ENCODE results near the gene FOXK1. TPM values are rescaled to one million over a fixed set of nuclear protein-coding genes. Genes with fewer than 3 reads are reported as not detected.
A peak's percentile ranks its signal among the peaks of the same experiment; 100 is the strongest.
"Not testable (repeated sequence)": the region's sequence is repeated elsewhere in the genome, so short reads cannot be mapped to it uniquely, and the experiment has no call there.

Gene FOXK1
- total RNA-seq, 3 donors from 2014 or later: 30.1 to 48.5 (median 33.4) TPM

GRCh38 chr7:4670791-4671190, 11.3 kb upstream of the FOXK1 start:
- DNase-seq: no peak
- Histone ChIP-seq H3K4me1 (ENCODE audit: low read depth) (no peaks in the 10 kb centered on the region), H3K36me3 (ENCODE audit: low read depth) (no peaks in the 10 kb centered on the region), H3K9me3 (peaks cover 17% of the 10 kb centered on the region), H3K4me3 (no peak overlapping the region)
- TF ChIP-seq, protein P1, sequence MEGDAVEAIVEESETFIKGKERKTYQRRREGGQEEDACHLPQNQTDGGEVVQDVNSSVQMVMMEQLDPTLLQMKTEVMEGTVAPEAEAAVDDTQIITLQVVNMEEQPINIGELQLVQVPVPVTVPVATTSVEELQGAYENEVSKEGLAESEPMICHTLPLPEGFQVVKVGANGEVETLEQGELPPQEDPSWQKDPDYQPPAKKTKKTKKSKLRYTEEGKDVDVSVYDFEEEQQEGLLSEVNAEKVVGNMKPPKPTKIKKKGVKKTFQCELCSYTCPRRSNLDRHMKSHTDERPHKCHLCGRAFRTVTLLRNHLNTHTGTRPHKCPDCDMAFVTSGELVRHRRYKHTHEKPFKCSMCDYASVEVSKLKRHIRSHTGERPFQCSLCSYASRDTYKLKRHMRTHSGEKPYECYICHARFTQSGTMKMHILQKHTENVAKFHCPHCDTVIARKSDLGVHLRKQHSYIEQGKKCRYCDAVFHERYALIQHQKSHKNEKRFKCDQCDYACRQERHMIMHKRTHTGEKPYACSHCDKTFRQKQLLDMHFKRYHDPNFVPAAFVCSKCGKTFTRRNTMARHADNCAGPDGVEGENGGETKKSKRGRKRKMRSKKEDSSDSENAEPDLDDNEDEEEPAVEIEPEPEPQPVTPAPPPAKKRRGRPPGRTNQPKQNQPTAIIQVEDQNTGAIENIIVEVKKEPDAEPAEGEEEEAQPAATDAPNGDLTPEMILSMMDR (IDR thresholded peaks at IDR 0.05): no peak
- intact Hi-C loops (cut with DNase I, micrococcal nuclease): no loop called here
- ATAC-seq: no peak

DNA sequence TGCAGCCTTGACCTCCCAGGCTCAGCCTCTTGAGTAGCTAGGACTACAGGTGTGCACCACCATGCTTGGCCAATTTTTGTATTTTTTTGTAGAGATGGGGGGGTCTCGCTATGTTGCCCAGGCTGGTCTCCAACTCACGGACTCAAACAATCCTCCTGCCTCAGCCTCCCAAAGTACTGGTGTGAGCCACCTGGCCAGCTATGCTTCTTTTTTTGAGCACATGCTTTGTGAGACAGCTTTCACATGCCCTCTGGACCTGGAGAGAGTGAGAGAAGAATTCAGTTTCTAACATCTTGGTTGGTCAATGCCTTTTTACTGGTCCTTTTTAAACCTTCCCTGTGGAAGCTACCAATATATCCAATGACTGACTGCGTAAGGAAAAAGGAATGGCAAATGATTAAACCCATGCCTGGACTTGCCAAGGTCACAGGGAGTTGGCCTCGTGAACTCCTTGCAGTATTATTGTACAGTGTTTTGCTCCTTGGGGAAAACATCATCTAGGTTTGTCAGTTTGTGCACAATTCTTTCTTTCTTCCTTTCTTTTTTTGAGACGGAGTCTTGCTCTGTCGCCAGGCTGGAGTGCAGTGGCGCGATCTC, 6.2 kb upstream of the FOXK1 start:
- intact Hi-C loops (cut with DNase I, micrococcal nuclease): no loop called here
- DNase-seq (no peak), ATAC-seq (peak; percentile 35)

DNA sequence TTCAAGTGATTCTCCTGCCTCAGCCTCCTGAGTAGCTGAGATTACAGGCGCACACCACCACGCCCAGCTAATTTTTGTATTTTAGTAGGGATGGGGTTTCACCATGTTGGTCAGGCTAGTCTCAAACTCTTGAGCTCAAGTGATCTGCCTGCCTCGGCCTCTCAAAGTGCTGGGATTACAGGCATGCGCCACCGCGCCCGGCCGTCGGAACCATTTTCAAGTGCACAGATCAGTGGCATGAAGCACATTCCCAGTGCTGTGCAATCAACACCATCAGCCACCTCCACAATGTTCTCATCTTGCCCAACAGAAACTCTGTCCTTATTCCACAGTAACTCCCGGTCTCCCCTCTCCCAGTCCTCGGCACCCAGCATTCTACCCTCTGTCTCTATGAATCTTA, 4.6 kb upstream of the FOXK1 start:
- H3K4me1 ChIP-seq (ENCODE audit: low read depth); ATAC-seq; H3K4me3 ChIP-seq; DNase-seq; intact Hi-C loops (cut with DNase I, micrococcal nuclease); H3K36me3 ChIP-seq (ENCODE audit: low read depth): not testable (repeated sequence)
- peaks cover 12% of the 10 kb centered on the region for H3K9me3 ChIP-seq

More for the DNA sequence above, 6.2 kb upstream of the FOXK1 start:
- Histone ChIP-seq H3K36me3 (ENCODE audit: low read depth) (no peaks in the 10 kb centered on the region), H3K4me1 (ENCODE audit: low read depth) (no peaks in the 10 kb centered on the region), H3K9me3 (peaks cover 14% of the 10 kb centered on the region), H3K4me3 (no peak overlapping the region)
- TF ChIP-seq, protein P1 (IDR thresholded peaks at IDR 0.05): no peak

DNA sequence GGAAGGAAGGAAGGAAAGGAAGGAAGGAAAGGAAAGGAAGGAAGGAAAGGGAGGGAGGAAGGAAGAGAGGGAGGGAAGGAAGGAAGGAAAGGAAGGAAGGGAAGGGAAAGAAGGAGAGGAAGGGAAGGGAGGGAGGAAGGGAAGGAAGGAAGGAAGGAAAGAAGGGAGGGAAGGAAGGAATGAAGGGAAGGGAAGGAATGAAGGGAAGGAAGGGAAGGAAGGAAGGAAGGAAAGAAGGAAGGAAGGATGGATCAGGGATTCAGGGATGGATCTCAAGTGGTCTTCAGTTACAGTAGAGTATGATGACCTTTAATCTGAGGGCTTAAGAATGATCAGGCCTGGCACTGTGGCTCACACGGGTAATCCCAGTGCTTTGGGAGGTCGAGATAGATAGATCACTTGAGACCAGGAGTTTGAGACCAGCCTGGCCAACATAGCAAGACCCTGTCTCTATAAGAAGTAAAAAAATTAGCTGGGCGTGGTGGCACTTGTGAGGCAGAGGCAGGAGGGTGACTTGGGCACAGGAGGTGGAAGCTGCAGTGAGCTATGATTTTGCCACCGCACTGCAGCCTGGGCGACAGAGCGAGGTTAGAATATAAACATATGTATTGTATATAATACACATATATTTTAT, 760 bp upstream of the FOXK1 start:
- intact Hi-C loops (cut with DNase I, micrococcal nuclease): loop anchor here in 1 of 2 donors (5.0 kb wide), 1 partner anchor 66 kb away; no protein-coding TSS in a partner anchor
- Histone ChIP-seq H3K9me3 (no peaks in the 10 kb centered on the region), H3K36me3 (ENCODE audit: low read depth) (no peaks in the 10 kb centered on the region), H3K4me1 (ENCODE audit: low read depth) (peaks cover 10% of the 10 kb centered on the region), H3K4me3 (no peak overlapping the region)
- TF ChIP-seq, protein P1 (IDR thresholded peaks at IDR 0.05): no peak
- ATAC-seq (no peak), DNase-seq (no peak)

GRCh38 chr7:4682621-4683042, 537 bp downstream of the FOXK1 start:
- TF ChIP-seq, protein P1 (IDR thresholded peaks at IDR 0.05): no peak
- intact Hi-C loops (cut with DNase I, micrococcal nuclease): loop anchor here in 1 of 2 donors (5.0 kb wide), 1 partner anchor 65 kb away; no protein-coding TSS in a partner anchor
- Histone ChIP-seq H3K9me3 (no peaks in the 10 kb centered on the region), H3K4me3 (peak overlapping the region; percentile 84), H3K4me1 (ENCODE audit: low read depth) (peaks cover 12% of the 10 kb centered on the region), H3K36me3 (ENCODE audit: low read depth) (no peaks in the 10 kb centered on the region)
- peak; percentile 59 to 79 (median 72) for DNase-seq
- peak; percentile 52 for ATAC-seq
